ENCODE data around the gene TMEM174. TPM values are rescaled to one million over a fixed set of nuclear protein-coding genes. Genes with fewer than 3 reads are reported as not detected.

The TMEM174 gene
- total and polyA plus RNA-seq, 2 of the 4 experiments (the other 2 are of a cell fraction), result not detected

- Histone ChIP-seq H3K14ac (replicated peaks; ENCODE audit: low read depth, low read length) (no peak overlapping the region), H3K27me3 (ENCODE audit: control insufficient read depth, insufficient read depth, low read length) (0 out of 2 replicates have a peak, but pooled peaks cover 3% of the 10 kb centered on the region), H2BK20ac (ENCODE audit: low read depth, low read length) (no peak overlapping the region), H3K56ac (ENCODE audit: extremely low read depth, insufficient read depth, low read length) (no peak overlapping the region), H3K9ac (ENCODE audit: low read depth, low read length) (no peak overlapping the region), H4K5ac (ENCODE audit: low read depth, low read length) (no peak overlapping the region), H4K20me1 (ENCODE audit: insufficient read depth, low read length) (no peaks in the 10 kb centered on the region), H2AK9ac (replicated peaks; ENCODE audit: low read depth, low read length, poor library complexity) (no peak overlapping the region), H3K36me3 (ENCODE audit: control insufficient read depth, insufficient read depth, low read length) (no peaks in the 10 kb centered on the region), H3K4me3 (ENCODE audit: insufficient read depth, low read depth, low read length) (no peak overlapping the region), H3K27ac (ENCODE audit: insufficient read depth, low read length) (no peak overlapping the region), H3K23ac (ENCODE audit: low read depth, low read length) (no peak overlapping the region), H2BK15ac (ENCODE audit: low read depth, low read length) (no peak overlapping the region), H3K79me1 (ENCODE audit: low read depth in 1 of 2, low read length in 2 of 2) (no peaks in the 10 kb centered on the region), H2BK120ac (ENCODE audit: low read depth, low read length) (no peak overlapping the region), H4K91ac (ENCODE audit: insufficient read depth, low read depth, low read length) (no peak overlapping the region), H2AFZ (replicated peaks; ENCODE audit: low read length, poor library complexity) (no peak overlapping the region), H2BK5ac (ENCODE audit: low read depth, low read length, poor library complexity, severe bottlenecking) (no peak overlapping the region), H4K8ac (ENCODE audit: low read depth in 2 of 2, low read length in 2 of 2) (no peak overlapping the region), H3K4me1 (ENCODE audit: control insufficient read depth, insufficient read depth, low read length) (0 out of 2 replicates have a peak, but pooled peaks cover 2% of the 10 kb centered on the region), H3K9me3 (ENCODE audit: control insufficient read depth, insufficient read depth, low read length) (no peaks in the 10 kb centered on the region), H3K4me2 (ENCODE audit: low read depth, low read length) (no peak overlapping the region), H3K4ac (ENCODE audit: low read depth, low read length) (no peak overlapping the region), H2AK5ac (ENCODE audit: low read depth, low read length) (no peak overlapping the region), H3K18ac (ENCODE audit: low read depth, low read length) (no peak overlapping the region), H3K9me1 (ENCODE audit: insufficient read depth, low read length) (no peaks in the 10 kb centered on the region)
- BruUV-seq (replicated peaks), result no TSS peak
- dilution Hi-C loops (cut with HindIII; ENCODE audit: low sequenced_read_pairs, unreplicated experiment) (no loop called here), intact Hi-C loops (cut with micrococcal nuclease) (no loop called here), in situ Hi-C loops (cut with MboI; ENCODE audit: low sequenced_read_pairs) (no loop called here)
- ATAC-seq (ENCODE audit: low read depth) (no peak), DNase-seq (peak; percentile 21)
- POLR2A ChIA-PET (ENCODE audit: unreplicated experiment), result no interaction called here
- no CpG with 5 or more reads among the region's 4 CpGs for WGBS, 2 experiments (ENCODE audit: extremely low coverage in 2 of 2, insufficient read length in 1 of 2)
- TF ChIP-seq SMC3 (IDR thresholded peaks at IDR 0.05; ENCODE audit: low read depth, low read length), result 0 out of 2 replicates have a peak, but pooled peaks have one; percentile 7
- TF ChIP-seq CTCF (conservative IDR thresholded peaks at IDR 0.05; ENCODE audit: low read depth, low read length), result 0 out of 2 replicates have a peak, but pooled peaks have one; percentile 4
- TF ChIP-seq MAZ (IDR thresholded peaks at IDR 0.05; ENCODE audit: borderline replicate concordance, low read depth, low read length), result no peak
- CTCF ChIA-PET, result interaction anchor here (0.6 to 3.0 kb wide), 2 partner anchors 83 to 236 kb away, joined by 5 to 19 read pairs; no protein-coding TSS in a partner anchor
These were observed 41.3 kb downstream of the TMEM174 start for GRCh38 chr5:73214306-73214705.

Data from IMR-90 (cell line).